Effector CD4-positive, alpha-beta T cell (primary cell): ENCODE data around the gene GPR149.

ENCODE experiments used
- DNase-seq: peaks from one replicate; pipeline ENCODE4 v3.0.0-alpha.2; 2020

The GPR149 gene

GRCh38 chr3:154338008-154338407 is 92.0 kb downstream of the GPR149 start:
- no peak for DNase-seq

GRCh38 chr3:154334973-154335420 is 95.0 kb downstream of the GPR149 start:
- DNase-seq, result no peak

GRCh38 chr3:154327871-154328270 is 102.1 kb downstream of the GPR149 start:
- DNase-seq, result no peak

GRCh38 chr3:154324919-154325318 is 105.1 kb downstream of the GPR149 start:
- no peak for DNase-seq

GRCh38 chr3:154323891-154324738 is 105.9 kb downstream of the GPR149 start, which contains the start of gene DHX36:
Gene DHX36 (minus strand): TSS chr3:154324487. CDS start chr3:154324416, 71 bp downstream.
- peak; percentile 83 for DNase-seq

- no peak for DNase-seq
These were observed 112.8 kb downstream of the GPR149 start for GRCh38 chr3:154316974-154317767.

- no peak for DNase-seq
These were observed 115.8 kb downstream of the GPR149 start for GRCh38 chr3:154314152-154314551.

- no peak for DNase-seq
These were observed 119.2 kb downstream of the GPR149 start for GRCh38 chr3:154310840-154311239.

- no peak for DNase-seq
These were observed 122.6 kb downstream of the GPR149 start for GRCh38 chr3:154307363-154307762.

GRCh38 chr3:154304936-154305335 is 125.1 kb downstream of the GPR149 start:
- DNase-seq, result no peak

GRCh38 chr3:154304116-154304786 is 125.7 kb downstream of the GPR149 start:
- no peak for DNase-seq

- no peak for DNase-seq
These were observed 128.4 kb downstream of the GPR149 start for GRCh38 chr3:154301561-154301960.

GRCh38 chr3:154294016-154294415 is 136.0 kb downstream of the GPR149 start:
- no peak for DNase-seq

GRCh38 chr3:154290187-154290586 is 139.8 kb downstream of the GPR149 start:
- DNase-seq, result no peak
